H1 (cell line): ENCODE data around the gene LRIT2. TPM values are rescaled to one million over a fixed set of nuclear protein-coding genes. Genes with fewer than 3 reads are reported as not detected.

Experiments
- CBX5 ChIP-seq: fragments of 300-800, 300-1000 bp; sonication (generic); IDR thresholded peaks from 2 replicates; pipeline ENCODE4 v1.7.1; 2016; ENCODE audit warnings: antibody characterized with exemption, low read length, low read depth
- CHD1 ChIP-seq: IDR thresholded peaks from 2 replicates; pipeline ENCODE4 v1.6.1; 2012; ENCODE audit warnings: low read depth, low read length, improper control_type of control experiment
- FOSL1 ChIP-seq: IDR thresholded peaks from 2 replicates; pipeline ENCODE4 v1.6.1; 2011; ENCODE audit warnings: mild to moderate bottlenecking, low read depth, low read length, moderate library complexity; ENCODE audit not compliant: insufficient read depth
- SIN3A ChIP-seq, 2 experiments: IDR thresholded peaks in 1 of 2; conservative IDR thresholded peaks in 1 of 2; 2 replicates each; pipeline ENCODE4 v1.6.1; 2011 to 2012; ENCODE audit warnings: low read length in 2 of 2, improper control_type of control experiment in 1 of 2, low read depth in 1 of 2, mild to moderate bottlenecking in 1 of 2
- SP1 ChIP-seq: IDR thresholded peaks from 2 replicates; pipeline ENCODE4 v1.6.1; 2011; ENCODE audit warnings: low read depth, low read length
- TAF1 ChIP-seq: IDR thresholded peaks from 2 replicates; pipeline ENCODE4 v1.6.1; 2011; ENCODE audit warnings: mild to moderate bottlenecking, low read depth, low read length
- TCF12 ChIP-seq: IDR thresholded peaks from 2 replicates; pipeline ENCODE4 v1.6.1; 2011; ENCODE audit warnings: low read depth, mild to moderate bottlenecking, low read length
- polyA plus RNA-seq, 7 experiments: library from polyadenylated mRNA; depleted of rRNA in 3 of 7; stranded (reverse) in 5 of 7; unstranded in 2 of 7; fragments of >200 nt in 5 of 7; fragments of 200-250 nt in 2 of 7; gene quantifications; 1 replicate in 5 of 7; 2 replicates in 1 of 7; 4 replicates in 1 of 7; pipeline versions ENCODE4 v1.2.1 to v1.2.3, GENCODE V29; 2011 to 2013; ENCODE audit warnings: missing spikeins in 2 of 7, mixed read lengths in 2 of 7
- total RNA-seq: library from RNA; stranded (reverse); fragmentation: NEBNext Ultra II Directional; extraction: Animal tissue kit (Norgen Biotek cat#: 25700); gene quantifications from 2 replicates; pipeline ENCODE4 v1.2.1, GENCODE V29; 2021
- TF ChIP-seq, protein P1 (sequence below): fragments of 300-600 bp; sonication (generic); IDR thresholded peaks from 2 replicates; pipeline ENCODE4 v1.7.1; 2012; ENCODE audit warnings: low read length, moderate library complexity, mild to moderate bottlenecking, inconsistent platforms; ENCODE audit not compliant: insufficient replicate concordance
- TF ChIP-seq, protein P2 (sequence below), 3 experiments: IDR thresholded peaks; 1 replicate in 2 of 3; 2 replicates in 1 of 3; pipeline versions ENCODE4 v1.5.1 to v1.6.1; 2011; ENCODE audit warnings: low read length in 3 of 3, mild to moderate bottlenecking in 3 of 3, inconsistent platforms in 2 of 3, low read depth in 1 of 3, moderate library complexity in 1 of 3; ENCODE audit not compliant: insufficient read depth in 1 of 3; ENCODE audit errors: control extremely low read depth in 1 of 3

LRIT2 gene
- total and polyA plus RNA-seq, 2 of the 8 experiments (the other 6 are each of a cell fraction or from before 2014, with no cell fraction given), result not detected

DNA sequence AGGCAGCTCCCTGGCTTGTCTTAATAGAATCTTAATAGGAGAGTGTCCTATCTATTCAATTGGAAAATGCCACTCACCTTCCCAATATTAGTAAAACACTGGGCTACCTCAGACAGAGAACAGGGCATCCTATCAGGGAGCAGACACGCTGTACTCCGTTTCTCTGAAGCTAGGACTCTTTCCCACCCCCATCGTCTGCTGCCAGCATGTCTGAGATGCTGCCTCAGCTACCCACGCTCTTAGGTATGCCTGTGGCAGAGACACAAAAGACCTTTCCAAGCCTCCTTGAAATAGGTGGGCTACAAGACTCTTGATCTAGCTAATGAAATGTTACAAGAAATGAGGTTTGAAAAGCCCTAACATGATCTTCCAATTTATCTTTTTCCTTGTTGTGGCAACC lies 2.5 kb upstream of the LRIT2 start (continued):
- TF ChIP-seq, protein P1, sequence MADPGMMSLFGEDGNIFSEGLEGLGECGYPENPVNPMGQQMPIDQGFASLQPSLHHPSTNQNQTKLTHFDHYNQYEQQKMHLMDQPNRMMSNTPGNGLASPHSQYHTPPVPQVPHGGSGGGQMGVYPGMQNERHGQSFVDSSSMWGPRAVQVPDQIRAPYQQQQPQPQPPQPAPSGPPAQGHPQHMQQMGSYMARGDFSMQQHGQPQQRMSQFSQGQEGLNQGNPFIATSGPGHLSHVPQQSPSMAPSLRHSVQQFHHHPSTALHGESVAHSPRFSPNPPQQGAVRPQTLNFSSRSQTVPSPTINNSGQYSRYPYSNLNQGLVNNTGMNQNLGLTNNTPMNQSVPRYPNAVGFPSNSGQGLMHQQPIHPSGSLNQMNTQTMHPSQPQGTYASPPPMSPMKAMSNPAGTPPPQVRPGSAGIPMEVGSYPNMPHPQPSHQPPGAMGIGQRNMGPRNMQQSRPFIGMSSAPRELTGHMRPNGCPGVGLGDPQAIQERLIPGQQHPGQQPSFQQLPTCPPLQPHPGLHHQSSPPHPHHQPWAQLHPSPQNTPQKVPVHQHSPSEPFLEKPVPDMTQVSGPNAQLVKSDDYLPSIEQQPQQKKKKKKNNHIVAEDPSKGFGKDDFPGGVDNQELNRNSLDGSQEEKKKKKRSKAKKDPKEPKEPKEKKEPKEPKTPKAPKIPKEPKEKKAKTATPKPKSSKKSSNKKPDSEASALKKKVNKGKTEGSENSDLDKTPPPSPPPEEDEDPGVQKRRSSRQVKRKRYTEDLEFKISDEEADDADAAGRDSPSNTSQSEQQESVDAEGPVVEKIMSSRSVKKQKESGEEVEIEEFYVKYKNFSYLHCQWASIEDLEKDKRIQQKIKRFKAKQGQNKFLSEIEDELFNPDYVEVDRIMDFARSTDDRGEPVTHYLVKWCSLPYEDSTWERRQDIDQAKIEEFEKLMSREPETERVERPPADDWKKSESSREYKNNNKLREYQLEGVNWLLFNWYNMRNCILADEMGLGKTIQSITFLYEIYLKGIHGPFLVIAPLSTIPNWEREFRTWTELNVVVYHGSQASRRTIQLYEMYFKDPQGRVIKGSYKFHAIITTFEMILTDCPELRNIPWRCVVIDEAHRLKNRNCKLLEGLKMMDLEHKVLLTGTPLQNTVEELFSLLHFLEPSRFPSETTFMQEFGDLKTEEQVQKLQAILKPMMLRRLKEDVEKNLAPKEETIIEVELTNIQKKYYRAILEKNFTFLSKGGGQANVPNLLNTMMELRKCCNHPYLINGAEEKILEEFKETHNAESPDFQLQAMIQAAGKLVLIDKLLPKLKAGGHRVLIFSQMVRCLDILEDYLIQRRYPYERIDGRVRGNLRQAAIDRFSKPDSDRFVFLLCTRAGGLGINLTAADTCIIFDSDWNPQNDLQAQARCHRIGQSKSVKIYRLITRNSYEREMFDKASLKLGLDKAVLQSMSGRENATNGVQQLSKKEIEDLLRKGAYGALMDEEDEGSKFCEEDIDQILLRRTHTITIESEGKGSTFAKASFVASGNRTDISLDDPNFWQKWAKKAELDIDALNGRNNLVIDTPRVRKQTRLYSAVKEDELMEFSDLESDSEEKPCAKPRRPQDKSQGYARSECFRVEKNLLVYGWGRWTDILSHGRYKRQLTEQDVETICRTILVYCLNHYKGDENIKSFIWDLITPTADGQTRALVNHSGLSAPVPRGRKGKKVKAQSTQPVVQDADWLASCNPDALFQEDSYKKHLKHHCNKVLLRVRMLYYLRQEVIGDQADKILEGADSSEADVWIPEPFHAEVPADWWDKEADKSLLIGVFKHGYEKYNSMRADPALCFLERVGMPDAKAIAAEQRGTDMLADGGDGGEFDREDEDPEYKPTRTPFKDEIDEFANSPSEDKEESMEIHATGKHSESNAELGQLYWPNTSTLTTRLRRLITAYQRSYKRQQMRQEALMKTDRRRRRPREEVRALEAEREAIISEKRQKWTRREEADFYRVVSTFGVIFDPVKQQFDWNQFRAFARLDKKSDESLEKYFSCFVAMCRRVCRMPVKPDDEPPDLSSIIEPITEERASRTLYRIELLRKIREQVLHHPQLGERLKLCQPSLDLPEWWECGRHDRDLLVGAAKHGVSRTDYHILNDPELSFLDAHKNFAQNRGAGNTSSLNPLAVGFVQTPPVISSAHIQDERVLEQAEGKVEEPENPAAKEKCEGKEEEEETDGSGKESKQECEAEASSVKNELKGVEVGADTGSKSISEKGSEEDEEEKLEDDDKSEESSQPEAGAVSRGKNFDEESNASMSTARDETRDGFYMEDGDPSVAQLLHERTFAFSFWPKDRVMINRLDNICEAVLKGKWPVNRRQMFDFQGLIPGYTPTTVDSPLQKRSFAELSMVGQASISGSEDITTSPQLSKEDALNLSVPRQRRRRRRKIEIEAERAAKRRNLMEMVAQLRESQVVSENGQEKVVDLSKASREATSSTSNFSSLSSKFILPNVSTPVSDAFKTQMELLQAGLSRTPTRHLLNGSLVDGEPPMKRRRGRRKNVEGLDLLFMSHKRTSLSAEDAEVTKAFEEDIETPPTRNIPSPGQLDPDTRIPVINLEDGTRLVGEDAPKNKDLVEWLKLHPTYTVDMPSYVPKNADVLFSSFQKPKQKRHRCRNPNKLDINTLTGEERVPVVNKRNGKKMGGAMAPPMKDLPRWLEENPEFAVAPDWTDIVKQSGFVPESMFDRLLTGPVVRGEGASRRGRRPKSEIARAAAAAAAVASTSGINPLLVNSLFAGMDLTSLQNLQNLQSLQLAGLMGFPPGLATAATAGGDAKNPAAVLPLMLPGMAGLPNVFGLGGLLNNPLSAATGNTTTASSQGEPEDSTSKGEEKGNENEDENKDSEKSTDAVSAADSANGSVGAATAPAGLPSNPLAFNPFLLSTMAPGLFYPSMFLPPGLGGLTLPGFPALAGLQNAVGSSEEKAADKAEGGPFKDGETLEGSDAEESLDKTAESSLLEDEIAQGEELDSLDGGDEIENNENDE, result no peak
- TF ChIP-seq FOSL1 (no peak), CHD1 (no peak), SP1 (no peak), CBX5 (no peak), SIN3A (conservative IDR thresholded peaks at IDR 0.05 in 1 of 2, IDR thresholded peaks at IDR 0.05 in 1 of 2; ENCODE audit: low read depth in 1 of 2, low read length in 2 of 2) (no peak), TAF1 (no peak), TCF12 (no peak)
- TF ChIP-seq, protein P2, sequence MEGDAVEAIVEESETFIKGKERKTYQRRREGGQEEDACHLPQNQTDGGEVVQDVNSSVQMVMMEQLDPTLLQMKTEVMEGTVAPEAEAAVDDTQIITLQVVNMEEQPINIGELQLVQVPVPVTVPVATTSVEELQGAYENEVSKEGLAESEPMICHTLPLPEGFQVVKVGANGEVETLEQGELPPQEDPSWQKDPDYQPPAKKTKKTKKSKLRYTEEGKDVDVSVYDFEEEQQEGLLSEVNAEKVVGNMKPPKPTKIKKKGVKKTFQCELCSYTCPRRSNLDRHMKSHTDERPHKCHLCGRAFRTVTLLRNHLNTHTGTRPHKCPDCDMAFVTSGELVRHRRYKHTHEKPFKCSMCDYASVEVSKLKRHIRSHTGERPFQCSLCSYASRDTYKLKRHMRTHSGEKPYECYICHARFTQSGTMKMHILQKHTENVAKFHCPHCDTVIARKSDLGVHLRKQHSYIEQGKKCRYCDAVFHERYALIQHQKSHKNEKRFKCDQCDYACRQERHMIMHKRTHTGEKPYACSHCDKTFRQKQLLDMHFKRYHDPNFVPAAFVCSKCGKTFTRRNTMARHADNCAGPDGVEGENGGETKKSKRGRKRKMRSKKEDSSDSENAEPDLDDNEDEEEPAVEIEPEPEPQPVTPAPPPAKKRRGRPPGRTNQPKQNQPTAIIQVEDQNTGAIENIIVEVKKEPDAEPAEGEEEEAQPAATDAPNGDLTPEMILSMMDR (IDR thresholded peaks at IDR 0.05; ENCODE audit: control extremely low read depth in 1 of 3, insufficient read depth in 1 of 3, low read depth in 1 of 3, low read length in 3 of 3), result no peak
